Measurements from ENCODE around the gene CD200.
"Not testable (repeated sequence)": the region's sequence is repeated elsewhere in the genome, so short reads cannot be mapped to it uniquely, and the experiment has no call there.

Gene CD200

DNA sequence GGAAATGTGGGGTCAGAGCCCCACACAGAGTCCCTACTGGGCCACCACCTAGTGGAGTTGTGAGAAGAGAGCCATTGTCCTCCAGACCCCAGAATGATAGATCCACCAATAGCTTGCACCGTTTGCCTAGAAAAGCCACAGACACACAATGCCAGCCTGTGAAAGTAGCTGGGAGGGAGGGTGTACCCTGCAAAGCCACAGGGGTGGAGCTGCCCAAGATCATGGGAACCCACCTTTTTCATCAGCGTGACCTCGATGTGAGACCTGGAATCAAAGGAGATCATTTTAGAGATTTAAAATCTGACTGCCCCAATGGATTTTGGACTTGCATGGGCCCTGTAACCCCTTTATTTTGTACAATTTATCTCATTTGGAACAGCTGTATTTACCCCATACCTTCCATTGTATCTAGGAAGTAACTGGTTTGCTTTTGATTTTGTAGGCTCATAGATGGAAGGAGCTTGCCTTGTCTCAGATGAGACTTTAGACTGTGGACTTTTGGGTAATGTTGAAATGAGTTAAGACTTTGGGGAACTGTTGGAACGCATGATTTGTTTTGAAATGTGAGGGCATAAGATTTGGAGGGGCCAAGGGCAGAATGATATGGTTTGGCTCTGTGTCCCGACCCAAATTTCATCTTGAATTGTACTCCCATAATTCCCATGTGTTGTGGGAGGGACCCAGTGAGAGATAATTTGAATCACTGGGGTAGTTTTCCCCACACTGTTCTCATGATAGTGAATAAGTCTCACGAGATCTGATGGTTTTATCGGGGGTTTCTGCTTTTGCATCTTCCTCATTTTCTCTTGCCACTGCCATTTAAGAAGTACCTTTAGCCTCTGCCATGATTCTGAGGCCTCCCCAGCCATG lies 49.0 kb downstream of the CD200 start:
- in situ Hi-C loops (cut with MboI; ENCODE audit: low sequenced_read_pairs), result no loop called here

DNA sequence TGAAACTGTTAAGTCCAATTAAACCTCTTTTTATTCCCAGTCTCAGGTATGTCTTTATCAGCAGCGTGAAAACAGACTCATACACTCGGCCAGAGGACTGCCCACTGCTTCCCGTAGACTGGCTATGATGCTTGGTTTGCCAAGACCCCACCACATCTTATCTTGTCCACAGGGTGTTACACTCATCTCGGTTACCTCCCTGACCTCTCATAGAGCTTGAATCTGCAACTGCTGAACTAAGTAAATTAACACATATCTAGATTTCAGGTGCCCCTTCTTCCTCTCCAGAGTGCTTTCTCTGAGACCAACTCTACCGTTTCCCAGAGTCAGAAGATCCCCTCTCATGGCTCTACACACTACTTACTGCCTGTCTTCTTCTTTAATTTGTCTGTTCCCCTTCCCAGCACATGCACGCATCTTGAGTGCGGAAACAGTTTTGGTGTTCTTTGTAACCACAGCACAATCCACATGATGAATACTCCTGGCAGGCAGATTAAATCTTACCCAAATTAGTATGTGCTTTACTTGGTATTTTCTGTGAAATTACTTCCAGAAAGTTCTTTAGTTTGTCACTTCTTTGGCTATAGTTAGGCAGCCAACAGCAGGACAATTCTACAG lies 49.7 kb downstream of the CD200 start:
- in situ Hi-C loops (cut with MboI; ENCODE audit: low sequenced_read_pairs), result no loop called here

DNA sequence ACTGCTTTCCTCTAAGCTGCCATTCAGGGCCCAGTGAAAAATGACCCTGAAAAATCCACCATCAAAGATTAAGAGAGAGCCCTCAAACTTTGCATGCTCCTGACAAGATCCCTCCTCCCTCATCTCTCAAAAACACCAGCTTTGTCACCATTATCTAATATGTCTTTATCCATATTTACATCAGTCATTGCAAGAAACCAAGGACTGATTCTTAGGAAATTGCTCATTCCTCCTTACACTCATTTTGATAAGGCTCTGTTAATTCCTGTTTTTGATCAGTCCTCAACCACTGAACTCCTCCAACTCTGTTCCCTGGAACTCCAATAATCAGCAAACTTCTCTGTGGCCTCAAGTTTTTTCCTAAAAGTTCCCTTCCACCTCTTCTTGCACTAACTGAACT lies 51.8 kb downstream of the CD200 start:
- in situ Hi-C loops (cut with MboI; ENCODE audit: low sequenced_read_pairs), result no loop called here

DNA sequence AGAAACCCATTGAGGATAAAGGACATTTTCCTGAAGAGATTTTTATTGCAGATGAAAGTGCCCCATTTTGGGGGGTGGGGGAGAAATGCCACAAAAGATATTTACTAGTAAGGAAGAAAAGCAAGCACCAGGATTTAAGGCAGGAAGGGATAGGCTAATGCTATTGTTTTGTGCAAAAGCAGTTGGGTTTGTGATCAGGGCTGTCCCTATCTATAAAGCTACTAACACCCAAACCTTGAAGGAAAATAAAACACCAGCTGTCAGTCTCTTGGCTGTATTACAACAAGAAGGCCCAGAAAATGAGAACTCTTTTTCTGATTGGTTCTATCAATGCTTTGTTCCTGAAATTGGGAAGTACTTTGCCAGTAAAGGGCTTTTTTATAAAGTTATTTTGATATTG lies 56.0 kb downstream of the CD200 start:
- in situ Hi-C loops (cut with MboI; ENCODE audit: low sequenced_read_pairs), result no loop called here

DNA sequence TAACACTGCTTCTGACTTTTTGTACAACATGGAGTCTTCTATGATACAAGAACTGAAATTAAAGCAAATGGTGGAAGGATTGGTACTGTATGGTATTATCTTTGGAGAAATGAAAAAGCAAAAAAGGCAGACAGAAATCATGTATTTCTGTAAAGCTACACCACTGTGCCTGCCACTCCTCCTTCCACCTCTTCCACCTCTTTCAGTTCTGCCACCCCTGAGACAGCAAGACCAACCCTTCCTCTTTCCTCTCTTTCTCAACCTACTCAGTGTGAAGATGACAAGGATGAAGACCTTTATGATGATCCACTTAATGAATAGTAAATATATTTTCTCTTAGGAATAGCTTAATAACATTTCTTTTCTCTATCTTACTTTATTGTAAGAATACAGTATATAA lies 57.0 kb downstream of the CD200 start:
- in situ Hi-C loops (cut with MboI; ENCODE audit: low sequenced_read_pairs), result no loop called here

DNA sequence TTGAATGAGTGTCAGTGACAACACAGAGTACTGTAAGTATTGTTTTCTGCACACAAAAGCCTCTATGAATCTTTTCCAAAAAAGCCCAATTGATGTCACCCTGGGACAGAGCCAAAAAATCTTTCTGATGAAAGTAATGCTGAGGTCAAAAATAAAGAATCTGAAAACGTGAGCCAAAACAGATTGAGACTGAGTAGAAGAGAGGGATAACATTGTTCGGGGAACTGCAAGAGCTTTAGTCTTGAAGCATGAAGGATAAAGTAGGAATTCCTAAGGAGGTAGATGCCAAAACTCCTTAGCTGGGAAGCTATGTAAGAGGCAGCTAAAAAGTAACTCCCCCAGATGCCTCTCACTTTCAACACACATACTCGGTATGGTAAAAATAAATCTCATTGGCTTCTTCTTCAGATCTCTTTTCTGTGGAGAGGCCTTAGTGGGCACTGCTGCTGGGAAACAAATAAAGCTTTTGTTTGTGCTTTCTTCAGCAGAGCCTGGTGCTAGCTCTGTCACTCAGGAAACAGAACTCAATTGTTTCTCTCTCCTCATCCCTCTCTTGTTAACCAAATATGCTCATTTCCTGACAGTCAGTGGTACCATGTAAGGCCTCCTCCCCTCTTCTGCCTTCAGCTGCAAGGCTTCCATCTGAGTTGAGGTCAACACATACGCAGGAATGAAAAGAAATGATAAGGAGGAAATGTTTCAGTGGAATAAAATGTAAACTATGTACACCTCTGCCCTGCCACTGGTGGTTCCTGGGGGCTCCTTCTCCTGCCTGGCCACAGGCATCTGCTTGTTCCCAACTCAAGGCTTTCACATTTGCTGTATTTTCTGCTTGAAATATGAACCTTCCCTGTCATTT lies 58.1 kb downstream of the CD200 start:
- in situ Hi-C loops (cut with MboI; ENCODE audit: low sequenced_read_pairs), result no loop called here

DNA sequence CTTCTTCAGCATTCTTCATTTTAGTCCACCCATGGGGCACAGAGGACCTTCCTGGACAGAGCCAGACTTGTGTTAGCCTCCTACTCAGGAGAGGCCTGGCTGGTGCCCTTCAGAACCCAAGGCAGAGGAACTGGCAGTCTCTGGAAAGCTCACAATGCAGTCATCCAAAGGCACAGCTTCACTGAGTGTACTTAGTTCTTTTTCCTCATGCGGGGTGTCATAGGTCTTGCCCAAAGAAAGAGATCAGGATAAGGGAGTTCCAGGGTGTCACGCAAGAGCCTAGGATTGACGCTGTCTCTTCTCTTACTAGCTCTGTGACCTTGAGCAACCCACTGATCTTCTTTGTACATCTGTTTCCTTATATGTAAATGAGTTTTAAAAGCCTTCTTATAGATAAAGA lies 58.7 kb downstream of the CD200 start:
- in situ Hi-C loops (cut with MboI; ENCODE audit: low sequenced_read_pairs), result no loop called here

DNA sequence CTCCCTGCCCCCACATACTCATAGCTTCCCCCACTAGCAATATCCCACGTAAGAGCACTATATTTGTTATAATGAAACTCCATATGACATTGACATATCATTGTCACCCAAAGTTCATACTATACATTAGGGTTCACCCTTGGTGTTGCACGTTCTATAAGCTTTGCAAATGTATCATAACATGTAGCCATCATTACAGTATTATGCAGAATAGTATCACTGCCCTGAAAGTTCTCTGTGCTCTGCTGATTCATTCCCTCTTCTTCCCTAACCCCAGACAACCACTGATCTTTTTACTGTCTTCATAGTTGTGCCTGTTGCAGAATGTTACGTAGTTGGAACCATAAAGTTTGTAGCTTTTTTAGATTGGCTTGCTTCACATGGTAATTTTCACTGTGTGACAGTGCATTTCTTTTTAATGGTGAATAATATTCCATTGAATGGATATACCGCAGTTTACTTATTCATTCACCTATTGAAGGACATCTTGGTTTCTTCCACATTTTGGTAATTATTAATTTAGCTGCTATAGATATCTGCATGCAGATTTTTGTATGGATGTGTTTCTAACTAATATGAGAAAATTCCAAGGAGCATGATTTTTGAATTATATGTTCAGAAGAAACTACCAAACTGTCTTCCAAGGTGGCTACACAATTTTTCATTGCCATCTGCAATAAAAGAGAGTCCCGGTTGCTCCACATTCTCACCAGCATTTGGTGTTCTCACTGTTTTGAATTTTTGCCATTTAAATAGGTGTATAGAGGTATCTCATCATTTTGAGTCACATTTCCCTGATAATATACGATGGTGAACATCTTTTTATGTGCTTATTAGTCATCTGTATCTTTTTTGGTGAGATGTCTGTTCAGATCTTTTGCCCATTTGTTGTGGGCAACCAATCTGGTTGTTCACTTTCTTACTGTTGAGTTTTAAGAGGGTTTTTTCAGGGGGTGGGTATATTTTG lies 59.7 kb downstream of the CD200 start:
- in situ Hi-C loops (cut with MboI; ENCODE audit: low sequenced_read_pairs), result no loop called here

DNA sequence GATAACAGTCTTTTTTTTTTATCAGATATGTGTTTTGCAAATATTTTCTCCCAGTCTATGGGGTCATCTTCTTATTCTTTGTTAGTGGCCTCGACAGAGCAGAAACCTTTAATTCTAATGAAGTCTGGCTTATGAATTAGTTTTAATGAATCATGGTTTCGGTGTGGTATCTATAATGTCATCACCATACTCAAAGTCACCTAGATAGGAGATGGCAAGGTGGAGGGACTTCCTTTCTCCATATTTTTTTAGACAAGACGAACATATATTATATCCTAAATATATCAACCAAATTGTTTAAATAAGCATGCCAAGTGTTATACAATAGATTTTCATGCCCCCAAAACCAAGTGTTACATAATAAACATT lies 60.4 kb downstream of the CD200 start:
- in situ Hi-C loops (cut with MboI; ENCODE audit: low sequenced_read_pairs), result no loop called here

DNA sequence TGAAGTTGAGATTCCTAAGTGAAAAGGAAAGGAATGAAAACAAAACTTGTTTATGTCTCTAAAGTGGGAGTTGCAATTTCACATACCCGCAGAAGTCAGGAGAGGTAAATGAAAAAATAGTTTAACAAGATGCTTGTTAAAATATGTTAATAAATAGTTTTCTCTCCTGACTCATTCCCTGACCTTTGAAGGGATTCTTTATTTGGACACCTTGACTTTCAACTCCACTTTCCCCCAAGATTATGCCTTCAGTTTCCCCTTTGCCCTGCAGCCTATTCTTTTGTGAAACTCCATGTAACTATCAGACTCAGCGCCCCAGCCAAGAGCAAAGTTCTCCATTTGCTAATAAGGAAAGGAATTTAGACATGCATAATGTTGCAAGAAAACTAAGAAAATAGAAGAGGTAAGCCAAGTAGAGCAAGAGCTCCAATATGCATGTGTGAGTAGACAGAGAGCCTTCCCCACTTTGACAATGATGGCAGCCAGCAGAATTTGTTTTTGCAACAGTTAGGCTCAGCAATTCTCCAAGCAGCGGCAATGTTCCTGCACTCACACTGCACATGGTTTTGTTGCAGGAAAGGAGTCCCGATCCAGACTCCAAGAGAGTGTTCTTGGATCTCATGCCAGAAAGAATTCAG lies 61.2 kb downstream of the CD200 start:
- in situ Hi-C loops (cut with MboI; ENCODE audit: low sequenced_read_pairs), result no loop called here

DNA sequence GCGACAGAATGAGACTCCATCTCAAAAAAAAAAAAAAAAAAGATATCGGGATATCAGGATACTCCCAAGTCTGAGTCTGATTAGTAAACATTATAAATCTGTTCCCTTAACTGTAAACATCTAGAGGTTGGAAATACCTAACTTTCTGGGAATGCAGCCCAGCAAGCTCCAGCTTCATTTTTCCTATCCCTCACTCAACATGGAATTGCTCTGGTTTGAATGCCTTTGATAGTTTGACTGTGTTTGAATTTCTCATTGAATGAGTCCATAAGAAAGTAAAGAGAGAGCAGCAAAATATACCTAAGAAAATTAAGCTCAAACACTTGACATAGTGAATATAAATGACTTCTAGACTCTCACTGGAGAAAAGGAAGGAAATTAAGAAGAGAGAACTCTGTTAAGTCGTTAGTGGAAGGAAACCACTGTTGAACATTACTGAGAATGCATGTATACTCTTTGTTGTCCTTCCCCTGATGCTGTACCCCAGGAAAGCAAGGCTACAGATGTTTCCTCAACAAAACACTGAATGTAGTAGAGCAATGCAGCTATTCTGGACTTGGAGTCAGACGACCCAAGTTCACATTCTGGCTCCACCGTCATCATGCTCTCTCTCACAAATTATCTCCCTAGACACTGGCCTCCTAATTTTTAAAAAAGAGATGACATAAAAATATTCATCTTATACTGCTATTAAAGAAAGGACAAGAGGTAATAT lies 62.4 kb downstream of the CD200 start:
- in situ Hi-C loops (cut with MboI; ENCODE audit: low sequenced_read_pairs), result no loop called here

DNA sequence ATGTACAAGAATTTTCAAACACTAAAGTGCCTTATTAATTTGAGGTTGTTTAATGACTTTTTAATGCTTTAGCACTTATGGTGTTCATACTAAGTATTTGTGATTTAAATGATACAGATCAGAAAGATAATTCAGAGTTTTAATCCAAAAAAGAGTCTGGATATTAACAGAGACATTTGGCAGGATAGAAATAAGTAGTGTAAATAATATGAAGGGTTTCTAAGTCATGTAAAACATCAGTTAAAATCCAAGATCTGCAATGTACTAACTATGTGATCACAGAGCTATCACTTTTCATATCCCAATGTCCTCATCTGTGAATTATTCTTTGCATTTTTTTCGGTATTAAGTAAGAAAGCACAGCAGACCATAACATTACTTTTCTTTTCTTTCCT lies 62.9 kb downstream of the CD200 start:
- in situ Hi-C loops (cut with MboI; ENCODE audit: low sequenced_read_pairs), result no loop called here

DNA sequence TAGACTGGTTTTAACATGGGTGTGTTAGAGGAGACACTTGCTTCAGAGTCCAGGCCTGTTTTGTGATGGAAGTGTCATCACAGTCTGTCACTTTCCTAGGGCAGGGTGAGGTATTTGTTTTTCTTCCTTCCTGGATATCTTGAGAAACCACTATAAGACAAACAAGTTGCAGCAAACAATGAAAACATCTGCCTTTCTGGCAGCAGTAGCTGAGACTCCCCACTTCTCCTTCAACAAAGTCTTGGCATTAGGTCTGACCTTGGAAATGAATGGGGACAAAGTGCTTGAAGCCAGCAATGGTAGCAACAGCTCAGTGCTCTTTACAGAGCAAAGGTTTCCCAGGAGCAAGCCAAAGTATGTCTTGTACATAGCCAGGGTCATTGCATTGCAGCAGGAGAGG lies 64.6 kb downstream of the CD200 start:
- in situ Hi-C loops (cut with MboI; ENCODE audit: low sequenced_read_pairs), result no loop called here

DNA sequence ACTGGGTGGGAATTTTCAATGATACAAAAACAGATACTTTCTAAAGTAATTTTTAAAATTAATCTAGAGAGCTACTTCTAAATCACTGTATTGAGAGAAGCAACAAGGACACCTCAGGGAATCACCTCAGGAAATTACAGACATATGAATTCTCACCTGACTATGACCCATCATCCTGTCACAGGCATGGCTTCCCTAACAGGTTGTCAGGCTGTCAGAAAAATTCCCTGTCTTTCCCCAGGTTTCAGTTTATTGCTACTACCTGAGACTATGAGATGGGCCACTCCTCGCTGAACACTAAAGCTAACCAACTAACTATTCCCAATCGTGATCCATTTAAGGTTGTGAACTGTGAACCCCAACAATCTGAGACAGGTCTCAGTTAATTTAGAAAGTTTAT lies 66.1 kb downstream of the CD200 start:
- in situ Hi-C loops (cut with MboI; ENCODE audit: low sequenced_read_pairs), result no loop called here

DNA sequence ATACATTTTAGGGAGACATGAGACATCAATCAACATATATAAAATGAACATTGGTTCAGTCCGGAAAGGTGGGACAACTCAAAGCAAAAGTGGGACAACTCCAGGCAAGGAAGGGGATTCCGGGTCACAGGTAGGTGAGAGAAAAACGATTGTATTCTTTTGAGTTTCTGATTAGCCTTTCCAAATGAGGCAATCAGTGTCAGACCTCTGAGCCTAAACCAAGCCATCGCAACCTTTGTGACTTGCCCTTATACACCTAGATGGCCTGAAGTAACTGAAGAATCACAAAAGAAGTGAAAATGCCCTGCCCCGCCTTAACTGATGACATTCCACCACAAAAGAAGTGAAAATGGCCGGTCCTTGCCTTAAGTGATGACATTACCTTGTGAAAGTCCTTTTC lies 66.6 kb downstream of the CD200 start:
- in situ Hi-C loops (cut with MboI; ENCODE audit: low sequenced_read_pairs), result not testable (repeated sequence)

DNA sequence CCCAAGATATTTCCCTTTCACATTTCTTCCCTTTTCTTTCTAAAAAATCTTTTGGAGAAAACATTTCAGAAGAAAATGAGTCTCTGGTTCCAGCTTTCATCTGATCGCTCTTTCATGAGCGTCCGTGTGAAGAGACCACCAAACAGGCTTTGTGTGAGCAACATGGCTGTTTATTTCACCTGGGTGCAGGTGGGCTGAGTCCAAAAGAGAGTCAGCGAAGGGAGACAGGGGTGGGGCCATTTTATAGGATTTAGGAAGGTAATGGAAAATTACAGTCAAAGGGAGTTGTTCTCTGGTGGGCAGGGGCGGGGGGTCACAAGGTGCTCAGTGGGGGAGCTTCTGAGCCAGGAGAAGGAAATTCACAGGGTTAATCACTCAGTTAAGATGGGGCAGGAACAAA lies 67.4 kb downstream of the CD200 start:
- in situ Hi-C loops (cut with MboI; ENCODE audit: low sequenced_read_pairs), result not testable (repeated sequence)

DNA sequence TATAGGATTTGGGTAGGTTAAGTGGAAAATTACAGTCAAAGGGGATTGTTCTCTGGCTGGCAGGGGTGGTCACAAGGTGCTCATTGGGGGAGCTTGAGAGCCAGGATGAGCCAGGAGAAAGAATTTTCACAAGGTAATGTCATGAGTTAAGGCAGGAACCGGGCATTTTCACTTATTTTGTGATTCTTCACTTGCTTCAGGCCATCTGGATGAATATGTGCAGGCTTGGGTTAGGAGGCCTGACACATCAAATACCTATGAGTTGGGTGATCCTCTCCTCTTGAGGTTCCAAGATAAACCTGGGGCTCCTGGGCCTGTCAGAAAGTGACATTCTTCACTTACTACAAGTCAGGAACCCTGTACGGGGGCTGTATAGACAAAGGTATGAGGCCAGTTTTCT lies 68.7 kb downstream of the CD200 start:
- in situ Hi-C loops (cut with MboI; ENCODE audit: low sequenced_read_pairs), result no loop called here

DNA sequence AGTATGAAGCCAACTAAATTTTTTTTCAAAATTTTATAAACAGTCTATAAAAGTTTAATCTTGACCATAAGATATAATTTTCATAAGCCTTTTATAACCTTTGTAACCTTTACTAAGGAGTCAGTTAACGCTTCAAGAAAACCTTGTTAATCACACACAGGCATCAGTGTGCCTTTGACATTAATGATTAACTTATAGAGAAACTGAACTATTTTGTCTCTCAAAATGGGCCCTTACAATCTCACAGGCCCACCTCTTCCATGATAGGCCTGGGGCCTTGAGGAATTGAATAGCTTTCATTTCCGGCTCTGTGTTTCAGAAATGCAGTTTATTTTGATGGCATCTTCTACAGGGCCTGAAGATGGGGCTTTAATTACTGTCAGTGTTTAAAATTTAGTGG lies 70.1 kb downstream of the CD200 start:
- in situ Hi-C loops (cut with MboI; ENCODE audit: low sequenced_read_pairs), result no loop called here

DNA sequence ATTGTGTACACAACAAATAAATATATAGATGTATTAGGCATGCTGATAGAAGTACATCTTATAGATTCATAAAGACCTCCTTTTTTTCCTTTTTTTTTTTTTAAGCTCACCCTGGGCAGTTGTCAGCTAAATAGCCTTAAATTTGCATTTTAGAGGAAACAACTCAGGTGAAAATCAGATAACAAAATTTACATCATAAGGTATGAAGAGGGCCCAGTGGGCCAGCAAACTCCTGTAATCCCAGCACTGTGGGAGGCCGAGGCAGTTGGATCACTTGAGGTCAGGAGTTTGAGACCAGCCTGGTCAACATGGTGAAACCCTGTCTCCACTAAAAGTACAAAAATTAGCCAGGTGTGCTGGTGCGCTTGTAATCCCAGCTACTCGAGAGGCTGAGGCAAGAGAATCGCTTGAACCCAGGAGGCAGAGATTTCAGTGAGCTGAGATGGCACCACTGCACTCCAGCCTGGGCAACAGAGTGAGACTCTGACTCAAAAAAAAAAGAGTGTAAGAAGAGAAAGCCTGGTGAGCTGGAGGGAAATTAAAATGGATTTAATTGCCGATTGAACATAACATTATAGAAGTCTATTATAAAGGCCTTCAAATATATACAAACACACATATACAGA lies 72.1 kb downstream of the CD200 start:
- in situ Hi-C loops (cut with MboI; ENCODE audit: low sequenced_read_pairs), result not testable (repeated sequence)
